Hematopoietic multipotent progenitor cell treated with erythropoietin and hydrocortisone succinate and interleukin-3 and kit ligand, for 8 days (in vitro differentiated cells): ENCODE measurements around the gene CLDN6.

Experiments
- DNase-seq: peaks from one replicate; pipeline ENCODE4 v3.0.0-alpha.2; 2015

CLDN6 gene

DNA sequence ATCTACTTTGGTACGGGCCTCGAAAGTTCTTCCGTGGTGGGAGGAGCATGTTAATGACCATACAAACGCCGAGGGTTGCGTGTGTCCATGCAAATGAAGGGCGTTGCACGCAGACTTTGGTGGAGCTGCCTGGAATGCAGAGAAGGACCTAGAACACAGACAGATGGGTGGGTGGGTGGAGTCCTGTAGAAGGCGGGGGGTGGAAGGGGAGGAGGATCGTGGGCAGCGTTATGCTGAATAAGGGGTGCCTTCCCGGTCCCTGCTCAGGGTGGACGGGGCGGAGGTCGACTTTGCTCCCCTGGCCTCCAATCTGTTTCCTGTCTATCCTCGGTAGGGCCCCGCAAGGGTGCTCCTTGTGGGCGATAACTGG, 49.6 kb downstream of the CLDN6 start:
- peak; percentile 64 for DNase-seq

DNA sequence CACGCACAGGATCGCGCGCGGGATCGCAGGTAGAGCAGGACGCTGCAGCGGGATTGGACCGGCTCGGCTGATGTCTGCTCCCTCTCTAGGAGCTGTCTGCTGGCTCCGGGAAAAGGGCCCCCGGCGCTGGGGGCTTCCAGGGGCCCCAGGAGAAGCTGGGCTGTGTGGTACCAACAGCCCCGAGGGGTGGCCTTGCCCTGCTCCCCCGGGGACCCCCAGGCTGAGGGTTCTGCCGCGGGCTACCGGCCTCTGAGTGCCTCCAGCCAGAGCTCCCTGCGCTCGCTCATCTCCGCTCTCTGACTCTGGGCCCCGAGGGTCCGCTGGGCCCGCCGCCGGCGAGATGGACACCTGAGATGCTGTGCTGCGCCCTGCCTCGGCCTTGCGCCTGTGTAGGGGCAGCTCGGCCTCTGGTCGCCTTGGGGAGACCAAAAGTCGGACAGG, 50.2 kb downstream of the CLDN6 start:
- no peak for DNase-seq

DNA sequence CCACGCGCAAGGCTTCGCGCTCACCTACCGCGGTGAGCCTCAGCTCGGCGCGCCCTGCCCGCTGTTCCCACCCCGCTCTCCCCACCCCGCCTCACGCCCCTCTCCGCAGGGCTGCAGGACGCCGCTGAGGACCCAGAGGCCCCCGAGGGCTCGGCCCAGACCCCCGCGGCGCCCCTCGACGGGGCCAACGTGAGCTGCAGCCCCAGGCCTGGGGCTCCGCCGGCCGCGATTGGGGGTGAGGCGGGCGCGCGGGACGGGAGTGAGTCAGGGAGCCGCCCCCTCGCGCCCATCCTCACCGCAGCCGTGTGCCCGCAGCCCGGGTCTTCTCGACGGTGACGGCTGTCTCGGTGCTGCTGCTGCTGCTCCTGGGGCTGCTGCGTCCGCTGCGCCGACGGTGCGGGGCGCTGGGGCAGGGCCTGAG, 50.8 kb downstream of the CLDN6 start:
- DNase-seq: no peak

DNA sequence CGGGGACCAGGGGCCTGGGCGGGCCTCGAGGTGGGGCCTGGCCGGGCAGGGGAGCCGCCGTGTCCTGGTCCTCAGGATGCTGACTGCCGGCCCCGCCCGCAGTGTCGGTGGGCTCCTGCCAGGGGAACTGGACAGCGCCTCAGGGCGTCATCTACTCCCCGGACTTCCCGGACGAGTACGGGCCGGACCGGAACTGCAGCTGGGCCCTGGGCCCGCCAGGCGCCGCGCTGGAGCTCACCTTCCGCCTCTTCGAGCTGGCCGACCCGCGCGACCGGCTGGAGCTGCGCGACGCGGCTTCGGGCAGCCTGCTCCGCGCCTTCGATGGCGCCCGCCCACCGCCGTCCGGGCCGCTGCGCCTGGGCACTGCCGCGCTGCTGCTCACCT, 51.2 kb downstream of the CLDN6 start:
- DNase-seq: no peak

DNA sequence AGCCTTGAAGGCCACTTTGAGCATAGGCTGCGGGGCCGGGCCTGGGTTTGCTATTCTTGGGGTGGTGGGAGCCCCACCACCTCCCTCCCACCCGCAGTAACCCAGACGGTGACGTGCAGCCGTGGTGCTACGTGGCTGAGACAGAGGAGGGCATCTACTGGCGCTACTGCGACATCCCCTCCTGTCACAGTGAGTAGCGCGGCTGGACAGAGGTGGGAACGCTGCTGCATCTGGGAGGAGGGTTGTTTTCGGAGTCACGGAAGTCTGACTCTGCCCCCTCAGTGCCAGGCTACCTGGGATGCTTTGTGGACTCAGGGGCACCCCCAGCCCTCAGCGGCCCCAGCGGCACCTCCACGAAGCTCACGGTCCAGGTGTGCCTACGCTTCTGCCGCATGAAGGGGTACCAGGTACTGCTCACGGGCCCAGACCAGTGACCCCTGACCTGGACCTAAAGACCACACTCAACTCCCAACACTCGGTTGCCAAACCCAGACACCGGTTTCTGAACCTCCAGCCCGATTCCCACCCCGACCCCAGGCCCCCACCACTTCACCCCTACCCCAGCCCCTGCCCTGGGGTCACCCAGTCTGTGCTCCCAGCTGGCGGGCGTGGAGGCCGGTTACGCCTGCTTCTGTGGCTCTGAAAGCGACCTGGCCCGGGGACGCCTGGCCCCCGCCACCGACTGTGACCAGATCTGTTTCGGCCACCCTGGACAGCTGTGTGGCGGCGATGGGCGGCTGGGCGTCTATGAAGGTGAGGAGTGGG, 51.8 kb downstream of the CLDN6 start:
- no peak for DNase-seq
